ENCODE data around the gene FZR1. TPM values are rescaled to one million over a fixed set of nuclear protein-coding genes. Genes with fewer than 3 reads are reported as not detected.

Gene FZR1
- total and polyA plus RNA-seq, 2 of the 13 experiments (the other 11 are each of a cell fraction or from before 2014, with no cell fraction given), result 29.0 to 30.8 TPM

GRCh38 chr19:3500429-3501101 is 5.5 kb upstream of the FZR1 start, which contains the start of gene DOHH (continued):
- TF ChIP-seq TRIM22 (IDR thresholded peaks at IDR 0.05) (no peak), ZC3H13 (CRISPR knock-in tag; IDR thresholded peaks at IDR 0.05) (peak; percentile 81), IRF1 (CRISPR knock-in tag; IDR thresholded peaks at IDR 0.05; ENCODE audit: low read depth) (no peak), ZNF709 (CRISPR knock-in tag; IDR thresholded peaks at IDR 0.05) (peak; percentile 71; the same call in 1 of the 2 replicates), NFYC (CRISPR knock-in tag; IDR thresholded peaks at IDR 0.05) (peak; percentile 35), ZNF597 (CRISPR knock-in tag; IDR thresholded peaks at IDR 0.05) (no peak), MYC (CRISPR knock-in tag; IDR thresholded peaks at IDR 0.05; ENCODE audit: borderline replicate concordance) (peak; percentile 93), NR2F1 (CRISPR knock-in tag; IDR thresholded peaks at IDR 0.05) (no peak), KDM4B (CRISPR knock-in tag; IDR thresholded peaks at IDR 0.05) (no peak), NFE2 (CRISPR knock-in tag; IDR thresholded peaks at IDR 0.05) (no peak), MTF2 (CRISPR knock-in tag; IDR thresholded peaks at IDR 0.05; ENCODE audit: borderline replicate concordance) (no peak), SSRP1 (CRISPR knock-in tag; IDR thresholded peaks at IDR 0.05) (no peak), ZNF777 (CRISPR knock-in tag; IDR thresholded peaks at IDR 0.05) (no peak; the same call in 1 of the 2 replicates), IRF2 (CRISPR knock-in tag; IDR thresholded peaks at IDR 0.05) (no peak; the same call in 1 of the 2 replicates), ZNF770 (CRISPR knock-in tag; IDR thresholded peaks at IDR 0.05) (0 out of 2 replicates have a peak, but pooled peaks have one; percentile 57), MTERF4 (CRISPR knock-in tag; IDR thresholded peaks at IDR 0.05) (peak; percentile 53; the same call in 1 of the 2 replicates), THRA (CRISPR knock-in tag; IDR thresholded peaks at IDR 0.05; ENCODE audit: borderline replicate concordance) (no peak), TEAD3 (CRISPR knock-in tag; optimal IDR thresholded peaks at IDR 0.05; ENCODE audit: borderline replicate concordance) (peak; percentile 75), HNF4G (IDR thresholded peaks at IDR 0.05; ENCODE audit: borderline replicate concordance, low read depth, low read length) (no peak), HNF4G (CRISPR knock-in tag; IDR thresholded peaks at IDR 0.05; ENCODE audit: borderline replicate concordance, low read depth) (no peak), PBX3 (CRISPR knock-in tag; IDR thresholded peaks at IDR 0.05; ENCODE audit: borderline replicate concordance) (no peak)

Data from HepG2 (cell line).